HepG2 (cell line): ENCODE results near the gene ADGRB3. TPM values are rescaled to one million over a fixed set of nuclear protein-coding genes. Genes with fewer than 3 reads are reported as not detected.
"Not testable (repeated sequence)": the region's sequence is repeated elsewhere in the genome, so short reads cannot be mapped to it uniquely, and the experiment has no call there.

ENCODE experiments used
- ATAC-seq: fragments of 200-7000 bp; cut with Tn5 transposase; 3 replicates; pipeline ENCODE4 v1.9.1; 2020; ENCODE audit warnings: mild to moderate bottlenecking, moderate library complexity
- BruUV-seq: library from RNA; stranded (reverse); fragments of 400-500 nt; replicated peaks from 2 replicates; lab custom pipeline; 2021; lab: Mats Ljungman, UMichigan
- CTCF ChIA-PET: fragments of 300-600 bp; formaldehyde crosslinking; extraction: SDS; loops from one replicate; lab custom pipeline; 2021; ENCODE audit warnings: low total read pairs, inconsistent platforms, low intra/inter-chr PET ratio; lab: Yijun Ruan, JAX
- POLR2A ChIA-PET: fragments of 350-600 bp; sonication (Branson Sonifier 250); formaldehyde crosslinking; loops from one replicate; lab custom pipeline; 2020; ENCODE audit warnings: antibody characterized with exemption, inconsistent platforms; lab: Yijun Ruan, JAX
- DNase-seq: peaks from one replicate; pipeline ENCODE4 v3.0.0-alpha.2; 2015; ENCODE audit warnings: low spot score
- FAIRE-seq: peaks from 3 replicates; lab custom pipeline; 2011; peaks lifted over from hg19 to GRCh38; lab: Jason Lieb, UNC
- H2AFZ ChIP-seq: one replicate; pipeline ENCODE4 v1.6.1; 2011; ENCODE audit warnings: low read length, inconsistent platforms
- H3K27ac ChIP-seq: fragments of 300-600 bp; 3 replicates; pipeline ENCODE4 v1.8.0; 2011; ENCODE audit warnings: mixed run types, mild to moderate bottlenecking, mixed read lengths, low read length, inconsistent platforms; ENCODE audit not compliant: insufficient read depth; ENCODE audit errors: extremely low read length
- H3K27me3 ChIP-seq, 2 experiments: fragments of 200-600 bp in 1 of 2; 2 replicates in 1 of 2; 3 replicates in 1 of 2; pipeline versions ENCODE4 v1.6.0 to v1.8.0; 2011; ENCODE audit warnings: low read length in 2 of 2, mild to moderate bottlenecking in 2 of 2, moderate library complexity in 2 of 2, inconsistent platforms in 1 of 2; ENCODE audit not compliant: insufficient read depth in 2 of 2, control insufficient read depth in 1 of 2
- H3K36me3 ChIP-seq, 2 experiments: fragments of 200-600 bp in 1 of 2; replicated peaks in 1 of 2; 2 replicates in 1 of 2; 3 replicates in 1 of 2; pipeline versions ENCODE4 v1.5.1 to v1.8.0; 2011; ENCODE audit warnings: low read length in 2 of 2, inconsistent platforms in 1 of 2; ENCODE audit not compliant: insufficient read depth in 2 of 2, control insufficient read depth in 1 of 2
- H3K4me1 ChIP-seq: 2 replicates; pipeline ENCODE4 v1.5.1; 2012; ENCODE audit warnings: low read length, inconsistent platforms; ENCODE audit not compliant: insufficient read depth
- H3K4me2 ChIP-seq: 2 replicates; pipeline ENCODE4 v1.6.0; 2011; ENCODE audit warnings: low read depth, low read length, inconsistent platforms
- H3K4me3 ChIP-seq, 3 experiments: fragments of 200-600 bp in 1 of 3; sonication (generic), shearing (Covaris generic) in 1 of 3; replicated peaks in 1 of 3; 2 replicates each; pipeline ENCODE4 v1.5.1; 2011 to 2016; ENCODE audit warnings: low read length in 3 of 3, inconsistent platforms in 2 of 3, low read depth in 2 of 3, mild to moderate bottlenecking in 2 of 3, control low read depth in 1 of 3, mixed read lengths in 1 of 3; ENCODE audit not compliant: insufficient read depth in 1 of 3
- H3K79me2 ChIP-seq: one replicate; pipeline ENCODE4 v1.6.1; 2011; ENCODE audit warnings: low read length, inconsistent platforms; ENCODE audit not compliant: insufficient read depth
- H3K9ac ChIP-seq: 2 replicates; pipeline ENCODE4 v1.6.0; 2011; ENCODE audit warnings: mild to moderate bottlenecking, low read depth, low read length, inconsistent platforms; ENCODE audit not compliant: insufficient read depth
- H3K9me3 ChIP-seq: 2 replicates; pipeline ENCODE4 v1.5.1; 2012; ENCODE audit warnings: mild to moderate bottlenecking, low read length
- H4K20me1 ChIP-seq: 2 replicates; pipeline ENCODE4 v1.6.0; 2011; ENCODE audit warnings: inconsistent platforms, mild to moderate bottlenecking, low read length, moderate library complexity; ENCODE audit not compliant: insufficient read depth
- AGO1 ChIP-seq: fragments of 200-400 bp; formaldehyde crosslinking; IDR thresholded peaks from 2 replicates; pipeline ENCODE4 v1.6.1; 2017; ENCODE audit warnings: mild to moderate bottlenecking, low read depth, low read length, moderate library complexity; ENCODE audit not compliant: poor library complexity, severe bottlenecking
- ARHGAP35 ChIP-seq: sonication (generic); formaldehyde crosslinking; IDR thresholded peaks from 2 replicates; pipeline ENCODE4 v1.9.0; 2022; ENCODE audit warnings: mild to moderate bottlenecking, inconsistent platforms, moderate library complexity, missing genetic modification reagents, borderline replicate concordance
- ARNT ChIP-seq: fragments of 450-650 bp; IDR thresholded peaks from 2 replicates; pipeline ENCODE4 v1.6.1; 2017
- CBX2 ChIP-seq, 2 experiments: fragments of 200-600 bp in 1 of 2; sonication (generic); formaldehyde crosslinking in 1 of 2; IDR thresholded peaks; 2 replicates each; pipeline versions ENCODE4 v1.7.0 to v1.8.1; 2018 to 2022; ENCODE audit warnings: low read depth in 2 of 2, low read length in 1 of 2, mild to moderate bottlenecking in 1 of 2, missing genetic modification reagents in 1 of 2
- NR3C1 ChIP-seq: sonication (generic); formaldehyde crosslinking; IDR thresholded peaks from 2 replicates; pipeline ENCODE4 v1.4.0; 2020; ENCODE audit warnings: missing genetic modification reagents
- POLR2AphosphoS5 ChIP-seq: IDR thresholded peaks from 2 replicates; pipeline ENCODE4 v1.6.1; 2012; ENCODE audit warnings: low read depth, low read length
- ZBTB46 ChIP-seq: sonication (generic); formaldehyde crosslinking; IDR thresholded peaks from 2 replicates; pipeline ENCODE4 v1.4.0; 2020; ENCODE audit warnings: mild to moderate bottlenecking, missing genetic modification reagents, borderline replicate concordance
- ZKSCAN5 ChIP-seq: sonication (generic); formaldehyde crosslinking; IDR thresholded peaks from 2 replicates; pipeline ENCODE4 v1.5.1; 2020; ENCODE audit warnings: mild to moderate bottlenecking, missing genetic modification reagents
- ZNF577 ChIP-seq: sonication (generic); formaldehyde crosslinking; IDR thresholded peaks from 2 replicates; pipeline ENCODE4 v1.4.0; 2020; ENCODE audit warnings: mild to moderate bottlenecking, low read depth, missing genetic modification reagents, borderline replicate concordance
- WGBS: methylation state at CpG from one replicate; pipeline ENCODE4 v1.1.6; 2017; ENCODE audit warnings: low lambda C conversion rate; 5-methylcytosine and 5-hydroxymethylcytosine counted together
- in situ Hi-C: cut with HindIII; loops from 2 replicates; pipeline ENCODE4 v1.10.0; 2017; ENCODE audit warnings: low pct_unique_long_range_greater_than_20kb; ENCODE audit not compliant: extremely low pct_ligation_motif_present
- intact Hi-C: fragments of 100-400 bp; cut with micrococcal nuclease; formaldehyde crosslinking; loops from one replicate; pipeline ENCODE4 v1.10.0; 2022; ENCODE audit not compliant: unreplicated experiment
- polyA plus RNA-seq, 8 experiments: library from polyadenylated mRNA; depleted of rRNA in 3 of 8; stranded (reverse) in 7 of 8; unstranded in 1 of 8; fragments of >200 nt; fragmentation: Illumina TruSeq in 4 of 8; extraction: Trizol in 4 of 8; gene quantifications; 2 replicates each; pipeline versions ENCODE4 v1.2.1 to v1.2.3, GENCODE V29; 2011 to 2016; ENCODE audit warnings: low read depth in 4 of 8, missing spikeins in 1 of 8, mixed read lengths in 1 of 8; ENCODE audit not compliant: insufficient read depth in 1 of 8
- total RNA-seq, 5 experiments: library from RNA; depleted of rRNA; stranded (reverse); fragments of >200 nt; fragmentation: Illumina TruSeq; extraction: Trizol; gene quantifications; 2 replicates each; pipeline ENCODE4 v1.2.3, GENCODE V29; 2016; ENCODE audit warnings: low read depth in 1 of 5

The ADGRB3 gene
- total and polyA plus RNA-seq, 2 of the 13 experiments (the other 11 are each of a cell fraction or from before 2014, with no cell fraction given) = not detected

- H3K9me3 ChIP-seq, H3K36me3 ChIP-seq, ATAC-seq, H3K4me3 ChIP-seq, intact Hi-C loops, H3K4me1 ChIP-seq, BruUV-seq, POLR2A ChIA-PET, DNase-seq, H4K20me1 ChIP-seq, H3K27ac ChIP-seq, H3K4me2 ChIP-seq, H2AFZ ChIP-seq, H3K27me3 ChIP-seq, H3K9ac ChIP-seq, in situ Hi-C loops, H3K79me2 ChIP-seq, CTCF ChIA-PET, FAIRE-seq: not testable (repeated sequence)
- WGBS = 79% methylated on average over 7 of the region's 7 CpGs
These were observed 346.6 kb downstream of the ADGRB3 start for GRCh38 chr6:68981668-68982067.

- H3K9ac ChIP-seq = no peak overlapping the region
- no peaks in the 10 kb centered on the region for H3K79me2 ChIP-seq
- DNase-seq = no peak
- no peak for FAIRE-seq
- no peak overlapping the region for H3K4me2 ChIP-seq
- no peaks in the 10 kb centered on the region for H3K27me3 ChIP-seq
- H3K4me3 ChIP-seq = no peak overlapping the region
- CTCF ChIA-PET = no interaction called here
- POLR2A ChIA-PET = no interaction called here
- no peak overlapping the region for H2AFZ ChIP-seq
- in situ Hi-C loops (no loop called here), intact Hi-C loops (no loop called here)
- TF ChIP-seq ARHGAP35 (CRISPR knock-in tag) = no peak
- no peaks in the 10 kb centered on the region for H3K36me3 ChIP-seq
- BruUV-seq = no TSS peak
- no peak for ATAC-seq
- H3K9me3 ChIP-seq = no peaks in the 10 kb centered on the region
- H4K20me1 ChIP-seq = no peaks in the 10 kb centered on the region
- H3K27ac ChIP-seq = no peak overlapping the region
- WGBS = 0% methylated on average over 2 of the region's 2 CpGs
- no peaks in the 10 kb centered on the region for H3K4me1 ChIP-seq
These were observed 353.6 kb downstream of the ADGRB3 start for GRCh38 chr6:68988698-68989097.

GRCh38 chr6:68990317-68990716 is 355.2 kb downstream of the ADGRB3 start:
- CTCF ChIA-PET = no interaction called here
- FAIRE-seq (no peak), DNase-seq (no peak), ATAC-seq (no peak)
- in situ Hi-C loops = no loop called here
- Histone ChIP-seq H4K20me1 (no peaks in the 10 kb centered on the region), H3K36me3 (no peaks in the 10 kb centered on the region), H3K4me1 (no peaks in the 10 kb centered on the region), H3K9ac (no peak overlapping the region), H3K79me2 (no peaks in the 10 kb centered on the region), H3K4me2 (no peak overlapping the region), H3K27ac (no peak overlapping the region), H3K27me3 (no peaks in the 10 kb centered on the region), H3K4me3 (no peak overlapping the region), H2AFZ (no peak overlapping the region), H3K9me3 (no peaks in the 10 kb centered on the region)
- intact Hi-C loops = no loop called here
- WGBS = 0% methylated on average over 4 of the region's 4 CpGs
- no TSS peak for BruUV-seq
- POLR2A ChIA-PET = no interaction called here
- TF ChIP-seq AGO1 = no peak
- no peak for TF ChIP-seq POLR2AphosphoS5
- no peak for TF ChIP-seq ZKSCAN5 (CRISPR knock-in tag)
- TF ChIP-seq ARNT = no peak
- no peak for TF ChIP-seq NR3C1 (CRISPR knock-in tag)
- TF ChIP-seq CBX2 (IDR thresholded peaks at IDR 0.05; ENCODE audit: low read depth, low read length) = no peak
- TF ChIP-seq CBX2 (CRISPR knock-in tag; IDR thresholded peaks at IDR 0.05; ENCODE audit: low read depth) = no peak
- TF ChIP-seq ZNF577 (CRISPR knock-in tag) = no peak
- no peak for TF ChIP-seq ZBTB46
